H1 (cell line): ENCODE results near the gene CAPN11.

Source experiments
- HDAC2 ChIP-seq, 2 experiments: fragments of 300-600 bp in 1 of 2; sonication (generic) in 1 of 2; IDR thresholded peaks; 2 replicates each; pipeline ENCODE4 v1.6.1; 2011 to 2012; ENCODE audit warnings: low read depth in 2 of 2, low read length in 2 of 2, mild to moderate bottlenecking in 2 of 2, moderate library complexity in 2 of 2, borderline replicate concordance in 1 of 2, inconsistent platforms in 1 of 2
- SIN3A ChIP-seq, 2 experiments: IDR thresholded peaks in 1 of 2; conservative IDR thresholded peaks in 1 of 2; 2 replicates each; pipeline ENCODE4 v1.6.1; 2011 to 2012; ENCODE audit warnings: low read length in 2 of 2, improper control_type of control experiment in 1 of 2, low read depth in 1 of 2, mild to moderate bottlenecking in 1 of 2
- TF ChIP-seq, protein P1 (sequence below), 3 experiments: IDR thresholded peaks; 1 replicate in 2 of 3; 2 replicates in 1 of 3; pipeline versions ENCODE4 v1.5.1 to v1.6.1; 2011; ENCODE audit warnings: low read length in 3 of 3, mild to moderate bottlenecking in 3 of 3, inconsistent platforms in 2 of 3, low read depth in 1 of 3, moderate library complexity in 1 of 3; ENCODE audit not compliant: insufficient read depth in 1 of 3; ENCODE audit errors: control extremely low read depth in 1 of 3

DNA sequence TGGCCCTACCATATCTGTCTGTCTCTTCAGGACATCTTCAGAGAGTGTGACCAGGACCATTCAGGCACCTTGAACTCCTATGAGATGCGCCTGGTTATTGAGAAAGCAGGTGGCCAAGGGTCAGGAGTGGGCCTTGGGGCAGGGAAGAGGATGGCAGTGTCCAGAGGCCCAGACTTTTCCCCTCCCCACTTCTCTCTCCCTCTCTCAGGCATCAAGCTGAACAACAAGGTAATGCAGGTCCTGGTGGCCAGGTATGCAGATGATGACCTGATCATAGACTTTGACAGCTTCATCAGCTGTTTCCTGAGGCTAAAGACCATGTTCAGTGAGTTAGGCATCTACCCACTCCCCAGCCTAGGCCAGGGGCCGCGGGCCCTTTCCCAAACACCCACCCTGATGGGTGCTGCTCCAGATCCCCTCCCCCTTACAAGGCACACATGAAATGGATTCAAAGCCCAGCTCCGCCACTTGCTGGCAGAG, 24.3 kb downstream of the CAPN11 start:
- TF ChIP-seq, protein P1, sequence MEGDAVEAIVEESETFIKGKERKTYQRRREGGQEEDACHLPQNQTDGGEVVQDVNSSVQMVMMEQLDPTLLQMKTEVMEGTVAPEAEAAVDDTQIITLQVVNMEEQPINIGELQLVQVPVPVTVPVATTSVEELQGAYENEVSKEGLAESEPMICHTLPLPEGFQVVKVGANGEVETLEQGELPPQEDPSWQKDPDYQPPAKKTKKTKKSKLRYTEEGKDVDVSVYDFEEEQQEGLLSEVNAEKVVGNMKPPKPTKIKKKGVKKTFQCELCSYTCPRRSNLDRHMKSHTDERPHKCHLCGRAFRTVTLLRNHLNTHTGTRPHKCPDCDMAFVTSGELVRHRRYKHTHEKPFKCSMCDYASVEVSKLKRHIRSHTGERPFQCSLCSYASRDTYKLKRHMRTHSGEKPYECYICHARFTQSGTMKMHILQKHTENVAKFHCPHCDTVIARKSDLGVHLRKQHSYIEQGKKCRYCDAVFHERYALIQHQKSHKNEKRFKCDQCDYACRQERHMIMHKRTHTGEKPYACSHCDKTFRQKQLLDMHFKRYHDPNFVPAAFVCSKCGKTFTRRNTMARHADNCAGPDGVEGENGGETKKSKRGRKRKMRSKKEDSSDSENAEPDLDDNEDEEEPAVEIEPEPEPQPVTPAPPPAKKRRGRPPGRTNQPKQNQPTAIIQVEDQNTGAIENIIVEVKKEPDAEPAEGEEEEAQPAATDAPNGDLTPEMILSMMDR (IDR thresholded peaks at IDR 0.05; ENCODE audit: control extremely low read depth in 1 of 3, insufficient read depth in 1 of 3, low read depth in 1 of 3, low read length in 3 of 3), result no peak
- TF ChIP-seq HDAC2 (IDR thresholded peaks at IDR 0.05; ENCODE audit: borderline replicate concordance in 1 of 2, low read depth in 2 of 2, low read length in 2 of 2), result no peak
- TF ChIP-seq SIN3A (conservative IDR thresholded peaks at IDR 0.05 in 1 of 2, IDR thresholded peaks at IDR 0.05 in 1 of 2; ENCODE audit: low read depth in 1 of 2, low read length in 2 of 2), result no peak
